ENCODE results near the gene KRT35. TPM values are rescaled to one million over a fixed set of nuclear protein-coding genes. Genes with fewer than 3 reads are reported as not detected.

KRT35 gene
- total and polyA plus RNA-seq, 2 donors (not counting 3 experiments of a cell fraction or from before 2014, with no cell fraction given), result not detected

- no peak overlapping the region for H3K4me3 ChIP-seq (replicated peaks in 1 of 3; ENCODE audit: insufficient read depth in 1 of 3, low read depth in 1 of 3, low read length in 3 of 3)
- dilution Hi-C loops (cut with MboI; ENCODE audit: extremely low pct_ligation_motif_present, low sequenced_read_pairs), result no loop called here
- no peaks in the 10 kb centered on the region for H3K36me3 ChIP-seq (ENCODE audit: control insufficient read depth in 2 of 2, extremely low read depth in 1 of 2, insufficient read depth in 2 of 2, low read length in 2 of 2)
- H3K27me3 ChIP-seq (ENCODE audit: control insufficient read depth in 2 of 2, insufficient read depth in 2 of 2, low read length in 2 of 2), result peaks cover 0 to 5% of the 10 kb centered on the region in 2 experiments
- no peaks in the 10 kb centered on the region for H4K20me1 ChIP-seq (replicated peaks; ENCODE audit: control insufficient read depth, extremely low read depth, insufficient read depth, low read length)
- H3K9ac ChIP-seq (replicated peaks; ENCODE audit: extremely low read depth, insufficient read depth, low read length), result no peak overlapping the region
- intact Hi-C loops (cut with micrococcal nuclease), result no loop called here
- TF ChIP-seq GATA2 (IDR thresholded peaks at IDR 0.05; ENCODE audit: insufficient read depth, insufficient read length, low read depth, low read length) (no peak), POLR2AphosphoS5 (IDR thresholded peaks at IDR 0.05; ENCODE audit: insufficient read depth, low read depth, low read length) (no peak)
- no peak for FAIRE-seq
- H3K79me2 ChIP-seq (ENCODE audit: control insufficient read depth, insufficient read depth, low read length), result no peaks in the 10 kb centered on the region
- ChIA-PET POLR2A (no interaction called here), CTCF (no interaction called here)
- H3K9me3 ChIP-seq (replicated peaks; ENCODE audit: control insufficient read depth, insufficient read depth, low read length), result no peaks in the 10 kb centered on the region
- H3K9me1 ChIP-seq (replicated peaks; ENCODE audit: control insufficient read depth, extremely low read depth, insufficient read depth, low read length), result no peaks in the 10 kb centered on the region
- no peak overlapping the region for H3K4me2 ChIP-seq (ENCODE audit: insufficient read depth, low read length)
- DNase-seq (ENCODE audit: low read depth, low spot score), result no peak
- no peak overlapping the region for H3K27ac ChIP-seq (ENCODE audit: insufficient read depth, low read depth, low read length)
- BruUV-seq (replicated peaks), result no TSS peak
- no peaks in the 10 kb centered on the region for H3K4me1 ChIP-seq (ENCODE audit: control insufficient read depth, extremely low read depth, insufficient read depth, low read length)
- no peak overlapping the region for H2AFZ ChIP-seq (ENCODE audit: low read depth, low read length)
These were observed 36.3 kb downstream of the KRT35 start for GRCh38 chr17:41444640-41445039.

GRCh38 chr17:41444186-41444585 is 36.8 kb downstream of the KRT35 start:
- Histone ChIP-seq H3K4me3 (replicated peaks in 1 of 3; ENCODE audit: insufficient read depth in 1 of 3, low read depth in 1 of 3, low read length in 3 of 3) (no peak overlapping the region), H2AFZ (ENCODE audit: low read depth, low read length) (no peak overlapping the region), H3K79me2 (ENCODE audit: control insufficient read depth, insufficient read depth, low read length) (no peaks in the 10 kb centered on the region), H3K27me3 (ENCODE audit: control insufficient read depth in 2 of 2, insufficient read depth in 2 of 2, low read length in 2 of 2) (peaks cover 0 to 5% of the 10 kb centered on the region in 2 experiments), H3K36me3 (ENCODE audit: control insufficient read depth in 2 of 2, extremely low read depth in 1 of 2, insufficient read depth in 2 of 2, low read length in 2 of 2) (no peaks in the 10 kb centered on the region), H3K27ac (ENCODE audit: insufficient read depth, low read depth, low read length) (no peak overlapping the region), H3K4me1 (ENCODE audit: control insufficient read depth, extremely low read depth, insufficient read depth, low read length) (no peaks in the 10 kb centered on the region), H4K20me1 (replicated peaks; ENCODE audit: control insufficient read depth, extremely low read depth, insufficient read depth, low read length) (no peaks in the 10 kb centered on the region), H3K9me1 (replicated peaks; ENCODE audit: control insufficient read depth, extremely low read depth, insufficient read depth, low read length) (no peaks in the 10 kb centered on the region), H3K4me2 (ENCODE audit: insufficient read depth, low read length) (no peak overlapping the region), H3K9ac (replicated peaks; ENCODE audit: extremely low read depth, insufficient read depth, low read length) (no peak overlapping the region), H3K9me3 (replicated peaks; ENCODE audit: control insufficient read depth, insufficient read depth, low read length) (no peaks in the 10 kb centered on the region)
- intact Hi-C loops (cut with micrococcal nuclease), result no loop called here
- DNase-seq (ENCODE audit: low read depth, low spot score), result no peak
- ChIA-PET CTCF (no interaction called here), POLR2A (no interaction called here)
- no peak for TF ChIP-seq POLR2A (IDR thresholded peaks at IDR 0.05; ENCODE audit: low read depth, low read length)
- no peak for TF ChIP-seq MYC (IDR thresholded peaks at IDR 0.05; ENCODE audit: low read depth, low read length)
- no peak for TF ChIP-seq CTCF (IDR thresholded peaks at IDR 0.05; ENCODE audit: extremely low read depth in 1 of 2, insufficient read depth in 1 of 2, low read depth in 1 of 2, low read length in 2 of 2)
- TF ChIP-seq FOS (IDR thresholded peaks at IDR 0.05; ENCODE audit: borderline replicate concordance, insufficient read depth, low read length), result no peak
- TF ChIP-seq POLR2AphosphoS5 (IDR thresholded peaks at IDR 0.05; ENCODE audit: insufficient read depth, low read depth, low read length), result no peak
- no peak for TF ChIP-seq GATA2 (IDR thresholded peaks at IDR 0.05; ENCODE audit: insufficient read depth, insufficient read length, low read depth, low read length)
- no peak for TF ChIP-seq JUN (IDR thresholded peaks at IDR 0.05; ENCODE audit: borderline replicate concordance, insufficient read depth, insufficient read length, low read depth)
- no peak for TF ChIP-seq EZH2 (IDR thresholded peaks at IDR 0.05; ENCODE audit: borderline replicate concordance, low read depth, low read length, severe bottlenecking)
- TF ChIP-seq, protein P1, sequence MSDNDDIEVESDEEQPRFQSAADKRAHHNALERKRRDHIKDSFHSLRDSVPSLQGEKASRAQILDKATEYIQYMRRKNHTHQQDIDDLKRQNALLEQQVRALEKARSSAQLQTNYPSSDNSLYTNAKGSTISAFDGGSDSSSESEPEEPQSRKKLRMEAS (IDR thresholded peaks at IDR 0.05; ENCODE audit: insufficient read depth, insufficient read length), result no peak
- FAIRE-seq, result no peak
- no TSS peak for BruUV-seq (replicated peaks)
- dilution Hi-C loops (cut with MboI; ENCODE audit: extremely low pct_ligation_motif_present, low sequenced_read_pairs), result no loop called here
